Mammary epithelial cell (primary cell): Measurements from ENCODE around the gene B4GALNT3.

ENCODE experiments used
- CTCF ChIP-seq, 2 donors: IDR thresholded peaks in 1 of 2; conservative IDR thresholded peaks in 1 of 2; 2 replicates each; pipeline ENCODE4 v1.5.1; 2011 to 2012; ENCODE audit warnings: inconsistent platforms in 2 of 2, low read length in 2 of 2, mild to moderate bottlenecking in 2 of 2, control low read depth in 1 of 2, low read depth in 1 of 2; ENCODE audit not compliant: insufficient read depth in 1 of 2; ENCODE audit errors: extremely low read depth in 1 of 2
- EZH2 ChIP-seq: IDR thresholded peaks from 2 replicates; pipeline ENCODE4 v1.6.1; 2012; ENCODE audit warnings: low read length, inconsistent platforms, borderline replicate concordance

- no peak for TF ChIP-seq CTCF (conservative IDR thresholded peaks at IDR 0.05 in 1 of 2, IDR thresholded peaks at IDR 0.05 in 1 of 2; ENCODE audit: extremely low read depth in 1 of 2, insufficient read depth in 1 of 2, low read depth in 1 of 2, low read length in 2 of 2)
- no peak for TF ChIP-seq EZH2
Measured at GRCh38 chr12:607541-608001, 147.8 kb downstream of the B4GALNT3 start.
